ENCODE data around the gene MINDY3.

Gene MINDY3

GRCh38 chr10:15758618-15759017, 101.7 kb downstream of the MINDY3 start:
- TF ChIP-seq CTCF (IDR thresholded peaks at IDR 0.05; ENCODE audit: extremely low read depth, insufficient read depth, missing control alignments) = no peak
- in situ Hi-C loops (cut with MboI; ENCODE audit: low pct_unique_long_range_greater_than_20kb, low sequenced_read_pairs, unreplicated experiment) = no loop called here
- DNase-seq (ENCODE audit: low spot score) = no peak

GRCh38 chr10:15754937-15755336, 105.4 kb downstream of the MINDY3 start:
- no peak for TF ChIP-seq CTCF (IDR thresholded peaks at IDR 0.05; ENCODE audit: extremely low read depth, insufficient read depth, missing control alignments)
- in situ Hi-C loops (cut with MboI; ENCODE audit: low pct_unique_long_range_greater_than_20kb, low sequenced_read_pairs, unreplicated experiment) = no loop called here

GRCh38 chr10:15751046-15751445, 109.3 kb downstream of the MINDY3 start:
- in situ Hi-C loops (cut with MboI; ENCODE audit: low pct_unique_long_range_greater_than_20kb, low sequenced_read_pairs, unreplicated experiment) = no loop called here

More at GRCh38 chr10:15754937-15755336, 105.4 kb downstream of the MINDY3 start:
- DNase-seq (ENCODE audit: low spot score) = no peak

GRCh38 chr10:15748126-15748525, 112.2 kb downstream of the MINDY3 start:
- TF ChIP-seq CTCF (IDR thresholded peaks at IDR 0.05; ENCODE audit: extremely low read depth, insufficient read depth, missing control alignments) = no peak
- in situ Hi-C loops (cut with MboI; ENCODE audit: low pct_unique_long_range_greater_than_20kb, low sequenced_read_pairs, unreplicated experiment) = loop anchor here (25.0 kb wide), 1 partner anchor 311 kb away; no protein-coding TSS in a partner anchor
- no peak for DNase-seq (ENCODE audit: low spot score)

More at GRCh38 chr10:15751046-15751445, 109.3 kb downstream of the MINDY3 start:
- no peak for TF ChIP-seq CTCF (IDR thresholded peaks at IDR 0.05; ENCODE audit: extremely low read depth, insufficient read depth, missing control alignments)
- no peak for DNase-seq (ENCODE audit: low spot score)

GRCh38 chr10:15747632-15748031, 112.7 kb downstream of the MINDY3 start:
- no peak for DNase-seq (ENCODE audit: low spot score)
- in situ Hi-C loops (cut with MboI; ENCODE audit: low pct_unique_long_range_greater_than_20kb, low sequenced_read_pairs, unreplicated experiment) = loop anchor here (25.0 kb wide), 1 partner anchor 310 kb away; no protein-coding TSS in a partner anchor
- no peak for TF ChIP-seq CTCF (IDR thresholded peaks at IDR 0.05; ENCODE audit: extremely low read depth, insufficient read depth, missing control alignments)

GRCh38 chr10:15745751-15746150, 114.6 kb downstream of the MINDY3 start:
- in situ Hi-C loops (cut with MboI; ENCODE audit: low pct_unique_long_range_greater_than_20kb, low sequenced_read_pairs, unreplicated experiment) = loop anchor here (25.0 kb wide), 1 partner anchor 308 kb away; no protein-coding TSS in a partner anchor
- TF ChIP-seq CTCF (IDR thresholded peaks at IDR 0.05; ENCODE audit: extremely low read depth, insufficient read depth, missing control alignments) = no peak
- no peak for DNase-seq (ENCODE audit: low spot score)

Data from GM13977 (cell line).